HG03354 (cell line): Measurements from ENCODE around the gene NUFIP1.
"Not testable (repeated sequence)": the region's sequence is repeated elsewhere in the genome, so short reads cannot be mapped to it uniquely, and the experiment has no call there.

Experiments
- ATAC-seq: cut with Tn5 transposase; IDR thresholded peaks from one replicate; pipeline ENCODE4 v1.9.1; 2021; ENCODE audit warnings: mild to moderate bottlenecking; ENCODE audit not compliant: unreplicated experiment, poor library complexity, severe bottlenecking

NUFIP1 gene

GRCh38 chr13:44971656-44972595 lies 17.3 kb downstream of the NUFIP1 start:
- ATAC-seq: no peak

DNA sequence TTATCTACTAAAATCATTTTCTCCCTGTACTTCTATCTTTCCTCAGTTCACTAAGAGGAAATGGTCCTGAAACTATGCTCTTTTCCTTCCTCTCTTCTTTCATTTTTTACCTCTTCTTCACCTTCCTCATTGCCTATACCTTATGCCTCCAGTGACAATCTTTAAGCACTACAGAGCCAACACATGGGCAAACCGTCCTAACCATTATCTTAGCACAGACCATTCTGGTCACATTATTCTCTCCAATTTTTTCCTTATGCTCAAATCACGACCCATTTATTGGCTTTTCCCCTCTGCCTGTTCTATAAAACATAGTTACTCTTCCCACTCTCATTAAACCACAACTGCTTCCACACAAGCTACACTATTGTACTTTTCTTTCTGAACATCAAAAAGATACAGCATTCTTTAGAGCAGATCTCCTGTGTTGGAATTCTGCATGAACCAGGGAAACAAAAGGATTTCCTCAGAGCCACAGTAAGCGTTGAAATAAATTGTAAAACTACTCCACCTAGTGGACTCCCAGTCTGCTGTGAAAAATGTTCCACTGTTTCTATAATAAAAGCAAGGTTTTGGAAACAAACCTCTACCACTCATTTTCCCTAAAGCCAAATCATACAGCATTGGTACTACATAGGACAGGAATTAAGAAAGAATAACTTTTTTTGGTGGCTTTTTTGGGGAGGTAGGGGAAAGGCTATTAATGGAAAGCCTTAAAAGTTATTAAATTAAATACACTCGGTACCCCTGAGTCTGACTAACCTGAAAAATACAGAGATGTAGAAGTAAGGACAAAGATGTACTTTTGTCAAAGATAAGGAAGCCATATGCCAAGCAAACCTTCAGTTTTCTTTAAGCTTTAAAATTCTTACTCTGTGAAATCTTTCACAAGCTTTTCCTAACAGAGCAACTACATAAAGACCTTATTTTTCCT lies 19.5 kb downstream of the NUFIP1 start:
- no peak for ATAC-seq

- no peak for ATAC-seq
Measured at GRCh38 chr13:44968434-44968815, 20.8 kb downstream of the NUFIP1 start.

DNA sequence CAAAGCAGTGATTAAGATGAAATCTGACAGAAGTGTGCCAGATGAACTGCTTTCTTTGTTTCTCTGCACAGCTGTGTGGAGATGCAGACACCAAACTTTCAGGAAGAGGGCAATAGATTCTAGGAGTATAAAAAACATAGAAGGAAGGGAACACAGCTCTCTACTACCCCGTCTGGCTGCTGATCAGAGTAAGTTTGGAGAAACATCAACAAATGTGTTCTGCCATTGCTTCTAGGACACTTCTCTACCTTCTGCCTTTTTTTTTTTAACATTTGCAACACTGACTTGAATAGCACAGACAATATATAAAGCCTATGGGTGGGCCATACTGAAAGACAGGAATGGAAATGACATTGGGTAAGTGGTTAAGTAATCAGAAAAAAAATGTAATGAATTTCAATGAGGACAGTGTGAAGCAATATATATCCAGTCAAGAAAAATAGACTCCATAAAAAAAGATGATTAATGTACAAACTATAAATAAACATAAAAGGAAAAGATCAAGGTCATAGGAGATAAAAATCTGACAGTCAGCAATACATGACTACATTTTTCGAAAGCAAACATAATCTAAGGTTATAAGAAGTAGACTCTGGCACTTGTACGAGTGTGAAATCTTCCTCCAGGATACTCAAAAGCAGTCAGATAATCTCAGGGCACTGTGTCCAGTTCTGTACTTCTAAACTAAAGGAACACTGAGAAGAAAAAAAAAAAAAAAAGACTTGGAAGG lies 21.4 kb downstream of the NUFIP1 start:
- no peak for ATAC-seq

DNA sequence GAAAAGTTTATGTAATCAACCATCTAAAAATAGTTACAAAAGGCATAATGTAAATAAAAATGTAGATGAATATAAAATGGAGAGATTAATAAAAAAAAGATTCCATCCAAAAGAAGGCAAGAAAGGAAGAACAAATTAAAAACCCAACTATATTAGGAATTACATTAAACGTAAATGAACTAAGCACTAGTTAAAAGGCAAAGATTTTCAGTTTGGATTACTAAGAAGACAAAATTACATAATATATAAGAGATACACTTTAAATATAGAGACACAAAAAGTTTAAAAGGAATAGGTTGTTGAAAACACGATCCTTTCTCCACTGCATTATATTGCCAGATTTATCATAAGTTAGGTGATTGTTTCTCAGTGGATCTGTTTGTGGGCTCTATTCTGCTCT lies 27.3 kb downstream of the NUFIP1 start:
- ATAC-seq: no peak

GRCh38 chr13:44955406-44955805 lies 33.9 kb downstream of the NUFIP1 start:
- no peak for ATAC-seq

DNA sequence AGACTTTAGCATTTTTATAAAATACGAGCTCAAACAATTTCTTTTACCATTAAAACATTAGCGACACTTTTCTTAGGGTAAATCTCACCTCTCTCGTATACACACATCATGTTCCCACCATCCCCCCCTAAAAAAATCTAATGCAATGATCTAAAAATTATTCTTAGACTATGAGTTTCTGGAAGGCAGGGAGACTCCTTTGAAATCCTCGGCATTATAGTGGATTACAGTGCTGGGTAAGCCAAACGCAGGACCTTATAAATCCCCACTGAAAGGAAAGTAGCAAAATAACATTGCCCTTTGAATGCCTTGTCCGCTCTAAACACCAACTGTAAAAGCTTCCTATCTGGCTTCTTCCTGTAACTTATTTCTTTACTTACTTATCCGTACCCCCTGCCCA lies 35.0 kb downstream of the NUFIP1 start:
- no peak for ATAC-seq

DNA sequence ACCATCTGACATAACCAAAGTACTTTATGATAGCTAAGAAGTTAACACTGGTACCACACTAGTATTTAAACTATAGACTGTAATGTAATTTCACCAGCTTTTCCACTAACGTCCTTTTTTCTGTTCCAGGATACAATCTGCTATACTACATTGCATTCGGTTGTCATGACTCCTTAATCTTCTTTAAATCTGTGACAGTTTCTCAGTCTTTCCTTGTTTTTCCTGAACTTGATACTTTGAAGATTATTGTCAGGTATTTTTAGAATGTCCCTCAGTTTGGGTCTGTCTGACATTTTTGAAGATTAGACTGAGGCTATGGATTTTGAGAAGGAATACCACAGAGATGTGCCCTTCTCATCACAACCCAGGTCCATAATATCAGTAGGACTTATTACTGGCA lies 36.6 kb downstream of the NUFIP1 start:
- no peak for ATAC-seq

GRCh38 chr13:44951184-44951583 lies 38.1 kb downstream of the NUFIP1 start:
- ATAC-seq: no peak

DNA sequence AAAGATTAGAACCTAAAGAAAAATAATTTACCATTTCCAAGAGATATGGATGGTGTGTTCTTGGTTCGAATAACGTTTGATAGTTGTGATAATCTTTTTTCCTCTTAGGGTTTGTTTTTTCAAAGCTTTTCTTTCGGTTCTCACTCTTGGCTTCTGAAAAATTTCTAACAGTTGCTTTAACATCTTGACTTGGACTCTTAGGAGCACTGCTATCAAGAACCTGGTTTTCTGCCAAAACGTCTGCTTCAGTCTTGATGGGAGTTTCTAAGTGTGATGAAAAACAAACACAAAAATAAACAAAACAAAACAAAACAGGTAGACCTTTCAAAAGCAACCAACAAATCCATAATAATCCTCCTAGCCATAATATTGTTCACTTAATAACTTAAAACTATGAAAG lies 45.9 kb downstream of the NUFIP1 start:
- ATAC-seq: not testable (repeated sequence)

- ATAC-seq: no peak
Measured at GRCh38 chr13:44938854-44939253, 50.4 kb downstream of the NUFIP1 start.

DNA sequence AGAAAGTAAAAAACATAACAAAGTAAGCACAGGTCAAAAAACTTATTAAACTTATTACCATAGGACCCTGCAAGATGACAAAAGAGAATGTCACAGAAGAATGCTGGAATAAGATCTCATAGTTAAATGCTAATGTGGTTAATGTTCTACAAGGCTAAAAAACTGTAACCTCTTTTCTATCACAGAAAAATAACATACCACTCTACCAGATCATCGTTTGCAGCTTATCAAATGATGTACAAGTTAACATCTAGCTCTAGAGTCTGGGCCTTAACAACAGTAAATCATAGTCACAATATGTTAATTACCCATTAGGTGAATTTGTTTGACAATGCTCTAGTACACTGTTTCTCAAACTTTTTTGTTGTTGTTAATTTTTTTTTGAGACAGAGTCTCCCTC lies 53.0 kb downstream of the NUFIP1 start:
- no peak for ATAC-seq

- no peak for ATAC-seq
Measured at GRCh38 chr13:44934724-44935123, 54.5 kb downstream of the NUFIP1 start.

DNA sequence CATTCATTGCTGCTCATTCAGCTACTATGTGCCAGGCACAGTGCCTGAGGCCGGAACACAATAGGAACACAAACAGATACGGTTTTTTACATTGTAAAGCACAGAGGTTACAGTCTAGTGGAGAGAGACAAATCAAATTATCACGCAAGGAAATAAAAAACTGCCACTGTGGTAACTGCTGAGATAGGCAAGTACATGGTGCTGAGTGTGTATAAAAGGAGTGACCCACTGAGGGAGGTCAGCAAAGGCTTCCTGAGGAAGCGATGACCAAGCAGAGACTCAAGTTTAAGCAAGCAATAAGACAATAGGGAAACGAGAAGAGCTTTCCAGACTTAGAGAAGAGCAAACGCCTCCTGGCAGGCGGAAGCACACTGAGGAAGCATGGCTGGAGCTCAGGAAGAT lies 56.4 kb downstream of the NUFIP1 start:
- ATAC-seq: no peak

- ATAC-seq: no peak
Measured at GRCh38 chr13:44932171-44932849, 57.0 kb downstream of the NUFIP1 start.

- ATAC-seq: no peak
Measured at GRCh38 chr13:44930963-44931623, 58.2 kb downstream of the NUFIP1 start.

GRCh38 chr13:44930280-44930679 lies 59.0 kb downstream of the NUFIP1 start:
- no peak for ATAC-seq

- ATAC-seq: no peak
Measured at GRCh38 chr13:44929692-44930091, 59.6 kb downstream of the NUFIP1 start.

DNA sequence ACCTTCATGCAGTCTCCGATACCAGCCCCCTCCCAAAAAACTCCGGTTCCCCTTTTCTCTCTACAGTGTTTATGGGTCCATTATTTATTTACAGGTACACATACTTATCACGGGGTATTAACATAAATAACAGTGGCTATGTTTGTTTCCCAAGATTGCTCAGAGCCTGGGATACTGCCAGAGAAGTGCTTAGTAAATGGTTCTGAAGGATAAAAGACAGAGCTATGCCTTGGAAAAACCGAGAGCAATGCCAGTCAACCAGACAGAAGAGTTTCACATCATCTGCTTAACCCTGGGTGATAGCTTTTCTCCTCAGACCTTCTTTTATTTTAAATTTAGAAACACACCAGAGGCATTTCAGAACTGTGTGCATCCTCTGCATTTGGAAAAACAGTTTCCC lies 61.3 kb downstream of the NUFIP1 start:
- no peak for ATAC-seq
